ENCODE results near the gene NTN3.
"Not testable (repeated sequence)": the region's sequence is repeated elsewhere in the genome, so short reads cannot be mapped to it uniquely, and the experiment has no call there.

NTN3 gene

DNA sequence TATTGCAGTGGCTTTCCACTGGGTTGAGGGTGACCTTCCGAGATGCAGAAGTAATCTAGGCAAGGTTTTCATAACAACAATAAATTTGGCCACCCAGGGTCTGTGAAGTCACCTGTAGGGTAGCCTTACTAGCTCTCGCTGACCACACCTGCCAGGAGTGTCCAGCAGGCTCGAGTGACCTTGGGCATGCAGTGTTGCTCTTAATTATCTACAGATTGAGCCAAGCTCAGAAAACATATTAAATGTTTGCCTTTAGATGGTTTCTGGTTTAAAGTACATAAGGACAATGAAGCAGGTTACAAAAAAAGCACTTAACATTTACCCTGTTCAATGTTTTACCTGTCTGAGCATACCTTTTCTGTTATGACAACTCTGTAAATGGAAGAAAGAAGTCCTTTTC lies 5.6 kb downstream of the NTN3 start:
- in situ Hi-C loops (cut with HindIII; ENCODE audit: low sequenced_read_pairs) = no loop called here

DNA sequence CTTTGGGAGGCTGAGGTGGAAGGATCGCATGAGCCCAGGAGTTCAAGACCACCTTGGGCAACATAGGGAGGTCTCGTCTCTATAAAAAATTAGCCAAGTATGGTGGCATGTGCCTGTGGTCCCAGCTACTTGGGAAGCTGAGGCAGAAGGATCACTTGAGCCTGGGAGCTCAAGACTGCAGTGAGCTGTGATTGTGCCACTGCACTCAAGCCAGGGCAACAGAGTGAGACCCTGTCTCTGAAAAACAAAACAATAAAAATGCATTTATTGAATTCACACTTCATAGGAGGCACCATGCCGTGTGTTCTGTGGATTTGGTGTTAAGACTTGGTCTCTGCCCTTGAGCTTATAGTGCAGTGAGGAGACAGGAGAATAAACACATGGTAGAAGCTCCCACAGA lies 6.2 kb downstream of the NTN3 start:
- in situ Hi-C loops (cut with HindIII; ENCODE audit: low sequenced_read_pairs) = no loop called here

DNA sequence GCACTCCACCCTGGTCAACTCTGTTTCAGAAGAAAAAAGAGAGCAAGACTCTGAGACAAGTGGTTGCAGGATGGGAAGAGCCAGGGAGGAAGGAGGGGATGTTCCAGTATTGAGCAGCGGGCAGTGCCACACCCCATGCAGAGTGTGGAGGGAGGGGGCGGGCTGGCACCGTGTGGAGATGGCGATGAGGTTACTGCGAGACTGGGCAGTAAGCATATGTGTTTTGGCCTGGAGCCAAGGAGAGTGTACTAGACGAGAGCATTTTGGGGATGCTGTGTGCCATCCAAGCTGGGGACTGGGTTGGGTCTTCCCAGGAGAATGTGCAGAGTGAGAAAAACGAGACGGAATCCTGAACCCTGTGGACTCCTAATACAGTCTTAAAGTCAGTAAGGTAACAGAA lies 7.2 kb downstream of the NTN3 start:
- in situ Hi-C loops (cut with HindIII; ENCODE audit: low sequenced_read_pairs) = no loop called here

DNA sequence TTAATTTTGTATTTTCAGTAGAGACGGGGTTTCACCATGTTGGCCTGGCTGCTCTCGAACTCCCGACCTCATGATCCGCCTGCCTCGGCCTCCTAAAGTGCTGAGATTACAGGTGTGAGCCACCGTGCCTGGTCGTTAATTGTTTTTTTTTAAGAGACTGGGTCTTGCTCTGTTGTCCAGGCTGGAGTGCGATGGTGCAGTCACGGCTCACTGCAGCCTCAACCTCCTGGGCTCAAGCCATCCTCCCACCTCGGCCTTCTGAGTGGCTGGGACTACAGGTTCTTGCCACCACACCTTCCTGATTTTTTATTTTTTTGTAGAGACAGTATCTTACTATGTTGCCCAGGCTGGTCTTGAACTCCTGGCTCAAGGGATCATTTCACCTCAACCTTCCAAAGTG lies 8.9 kb downstream of the NTN3 start:
- in situ Hi-C loops (cut with HindIII; ENCODE audit: low sequenced_read_pairs) = not testable (repeated sequence)

DNA sequence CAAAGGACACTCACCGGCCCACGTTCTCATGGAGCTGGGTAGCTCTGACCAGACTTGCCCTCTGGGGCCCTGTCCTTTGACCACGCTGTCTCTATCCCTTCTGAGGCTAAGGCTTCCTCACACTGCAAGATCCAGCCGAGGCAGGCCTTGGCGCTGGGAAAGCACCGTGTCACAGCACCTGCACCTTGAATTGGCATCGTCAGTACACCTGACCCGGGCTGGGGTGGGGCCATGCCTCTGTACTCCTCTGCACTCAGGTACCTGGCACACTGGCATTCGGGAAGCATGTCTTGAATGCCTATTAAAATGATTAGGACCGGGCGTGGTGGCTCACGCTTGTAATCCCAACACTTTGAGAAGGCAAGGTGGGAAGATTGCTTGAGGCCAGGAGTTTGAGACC lies 9.9 kb downstream of the NTN3 start:
- in situ Hi-C loops (cut with HindIII; ENCODE audit: low sequenced_read_pairs) = no loop called here

GRCh38 chr16:2481676-2482075 lies 10.6 kb downstream of the NTN3 start:
- in situ Hi-C loops (cut with HindIII; ENCODE audit: low sequenced_read_pairs) = no loop called here

DNA sequence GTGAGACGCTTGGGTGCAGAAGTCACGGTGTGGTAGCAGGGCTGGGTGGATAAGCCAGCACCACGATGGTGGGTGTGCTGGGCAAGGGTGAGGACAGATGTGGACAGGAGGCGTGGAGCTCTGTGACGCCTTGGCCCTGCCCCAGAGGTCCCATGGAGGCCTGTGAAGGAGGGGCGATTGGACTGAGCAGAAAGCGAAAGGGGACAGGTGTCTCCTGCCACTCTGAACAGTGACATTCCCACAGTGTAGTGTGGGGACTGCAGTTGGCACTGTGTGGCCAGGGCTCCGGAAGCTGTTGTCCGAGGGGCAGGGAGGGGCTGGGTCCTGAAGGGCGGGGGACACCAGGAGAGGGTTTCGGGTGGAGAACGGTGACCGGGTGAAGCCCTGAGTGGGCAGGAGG lies 11.2 kb downstream of the NTN3 start:
- in situ Hi-C loops (cut with HindIII; ENCODE audit: low sequenced_read_pairs) = no loop called here

- in situ Hi-C loops (cut with HindIII; ENCODE audit: low sequenced_read_pairs) = no loop called here
Measured at GRCh38 chr16:2482708-2483534, 11.8 kb downstream of the NTN3 start.

GRCh38 chr16:2483939-2484897 lies 13.1 kb downstream of the NTN3 start:
- in situ Hi-C loops (cut with HindIII; ENCODE audit: low sequenced_read_pairs) = no loop called here

DNA sequence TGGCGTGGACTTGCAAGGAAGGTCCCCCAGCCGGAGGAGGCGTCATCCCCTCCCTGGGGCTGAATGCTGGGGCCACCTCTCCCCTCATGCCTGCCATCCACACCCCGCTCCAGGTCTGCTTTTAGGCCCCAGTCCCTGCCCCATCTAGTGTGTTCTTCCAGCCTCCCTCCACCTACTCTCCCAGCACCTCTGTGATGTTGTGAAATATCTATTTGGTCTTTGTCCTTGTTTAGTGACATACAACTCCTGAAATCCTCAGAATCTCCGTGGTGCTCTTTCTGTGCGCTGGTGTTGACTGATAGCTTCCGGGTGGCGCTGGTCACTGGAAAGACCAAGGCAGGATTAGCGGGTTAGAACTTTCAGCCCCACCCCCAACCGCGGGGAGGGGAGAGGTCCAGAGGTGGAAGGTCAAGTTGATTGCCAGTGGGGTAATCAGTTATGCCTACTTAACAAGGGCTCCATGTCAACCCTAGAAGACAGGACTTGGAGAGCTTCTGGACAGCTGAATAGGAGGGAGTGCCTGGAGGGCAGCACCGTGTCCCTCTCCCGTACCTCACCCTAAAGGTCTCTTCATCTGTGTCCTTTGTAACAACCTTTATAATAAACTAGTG lies 13.9 kb downstream of the NTN3 start:
- in situ Hi-C loops (cut with HindIII; ENCODE audit: low sequenced_read_pairs) = no loop called here

- in situ Hi-C loops (cut with HindIII; ENCODE audit: low sequenced_read_pairs) = no loop called here
Measured at GRCh38 chr16:2485811-2486507, 14.9 kb downstream of the NTN3 start.

DNA sequence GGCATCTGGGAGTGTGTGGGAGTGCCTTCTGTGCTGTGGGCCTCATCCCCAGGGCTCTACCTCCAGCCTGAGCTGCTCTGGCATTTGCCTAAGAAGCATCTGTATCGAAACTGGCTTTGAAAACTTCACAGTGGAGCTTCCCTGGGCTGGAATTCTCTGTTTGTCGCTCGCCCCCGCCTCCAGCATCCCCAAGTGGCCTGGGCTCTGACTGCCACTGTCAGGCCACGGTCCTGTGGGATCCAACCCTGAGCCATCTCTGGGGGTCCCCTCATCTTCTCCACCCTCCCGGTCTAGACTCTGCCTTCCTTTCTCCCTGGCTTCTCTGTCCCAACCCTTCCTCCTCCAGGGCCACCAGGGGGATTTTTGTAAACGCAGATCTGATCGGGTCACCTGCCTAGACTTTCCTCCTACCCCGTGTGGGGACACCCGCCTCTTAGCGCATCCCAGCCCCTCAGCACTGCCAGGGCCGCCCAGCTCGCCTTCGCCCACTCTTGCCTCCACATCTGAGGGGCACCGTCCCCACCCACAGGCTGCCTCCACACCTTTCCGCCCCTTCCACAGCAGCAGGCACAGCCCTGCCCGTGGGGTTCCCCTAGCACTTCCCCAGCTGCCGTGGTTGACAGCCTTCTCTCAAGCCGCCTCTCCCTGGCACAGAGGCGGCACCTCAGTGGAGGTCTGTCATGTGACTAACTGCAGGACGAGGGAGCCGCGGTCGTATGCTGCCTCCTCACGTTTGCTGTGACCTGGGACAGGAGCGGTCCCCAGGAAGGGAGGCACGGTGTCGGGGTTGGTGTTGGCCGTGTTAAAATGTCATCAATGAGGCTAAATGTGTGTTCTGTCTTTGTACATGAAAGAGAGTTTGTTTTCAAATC lies 15.8 kb downstream of the NTN3 start:
- in situ Hi-C loops (cut with HindIII; ENCODE audit: low sequenced_read_pairs) = no loop called here

DNA sequence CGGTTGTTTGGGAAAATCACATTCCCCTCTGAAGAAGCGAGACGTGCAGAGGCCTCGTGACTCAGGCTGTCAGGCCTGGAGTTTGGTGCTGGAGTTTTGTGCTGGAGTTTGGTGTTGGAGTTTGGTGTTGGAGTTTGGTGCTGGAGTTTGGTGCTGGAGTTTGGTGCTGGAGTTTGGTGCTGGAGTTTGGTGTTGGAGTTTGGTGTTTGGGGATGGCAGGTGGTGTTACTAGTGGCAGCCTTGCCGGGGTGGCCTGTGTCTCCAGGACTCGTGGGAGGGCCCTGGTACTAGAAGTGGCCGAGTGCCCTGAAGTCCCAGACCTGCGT lies 16.4 kb downstream of the NTN3 start:
- in situ Hi-C loops (cut with HindIII; ENCODE audit: low sequenced_read_pairs) = no loop called here

- in situ Hi-C loops (cut with HindIII; ENCODE audit: low sequenced_read_pairs) = no loop called here
Measured at GRCh38 chr16:2487903-2488531, 16.9 kb downstream of the NTN3 start.

DNA sequence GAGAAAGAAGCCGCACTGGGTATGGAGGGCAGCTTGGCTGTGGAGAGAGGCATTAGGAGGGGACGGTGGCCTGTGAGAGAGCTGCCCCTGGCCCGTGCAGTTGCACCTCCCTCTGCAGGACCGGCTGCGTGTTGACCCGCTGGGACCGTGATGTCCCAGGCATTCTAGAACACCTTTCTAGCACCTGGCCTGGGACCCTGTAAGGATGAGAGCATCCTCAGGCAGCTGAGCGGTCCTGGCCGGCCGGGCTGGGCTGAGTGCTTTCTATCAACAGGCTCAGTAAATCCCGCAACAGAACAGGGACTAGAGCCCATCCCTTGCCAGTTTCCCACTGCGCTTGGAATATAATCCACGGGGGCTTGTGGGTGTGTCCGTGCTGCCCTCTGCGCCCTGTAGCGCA lies 18.5 kb downstream of the NTN3 start:
- in situ Hi-C loops (cut with HindIII; ENCODE audit: low sequenced_read_pairs) = no loop called here

DNA sequence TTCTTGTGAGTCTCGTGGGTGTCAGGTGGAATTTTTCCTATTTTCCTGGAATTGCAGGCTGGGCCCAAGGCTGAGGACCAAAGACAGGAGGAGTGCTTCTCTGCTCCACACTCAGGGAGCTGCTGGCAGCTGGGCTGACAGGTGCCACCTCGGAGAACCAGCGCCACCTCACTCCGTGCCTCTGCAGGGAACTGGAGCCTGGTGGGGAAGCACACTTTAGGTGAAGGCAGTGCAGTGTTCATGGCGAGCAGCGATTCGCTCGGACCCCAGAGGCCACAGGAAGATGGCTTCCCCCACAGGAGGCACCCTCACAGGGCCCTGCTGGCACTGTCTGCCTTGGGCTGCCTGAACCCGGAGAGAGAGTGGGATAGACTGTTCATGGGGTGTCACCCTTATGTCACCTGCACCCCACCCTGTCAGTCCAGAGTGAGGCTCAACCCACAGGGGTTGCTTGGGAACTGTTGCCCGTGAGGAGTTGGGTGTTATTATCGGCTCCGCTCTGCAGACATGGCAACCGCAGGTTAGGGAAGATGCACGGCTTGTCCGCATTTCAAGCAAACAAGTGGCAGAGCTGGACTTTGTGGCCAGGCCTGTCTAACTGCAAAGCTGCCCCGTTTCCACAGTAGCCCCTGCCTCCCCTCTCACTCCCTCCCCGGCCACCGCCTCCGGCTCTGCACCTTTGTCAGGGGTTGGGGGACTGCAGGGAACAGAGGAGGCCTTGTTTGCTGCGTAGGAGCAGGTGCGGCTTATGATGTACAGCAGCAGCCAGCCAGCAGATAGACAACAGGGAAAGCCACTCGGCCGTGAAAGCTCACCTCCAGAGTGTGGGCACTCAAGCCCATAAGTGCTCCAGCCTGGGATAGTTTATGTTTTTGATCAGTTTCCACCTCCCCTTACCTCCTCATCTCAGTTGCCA lies 19.4 kb downstream of the NTN3 start:
- in situ Hi-C loops (cut with HindIII; ENCODE audit: low sequenced_read_pairs) = no loop called here

DNA sequence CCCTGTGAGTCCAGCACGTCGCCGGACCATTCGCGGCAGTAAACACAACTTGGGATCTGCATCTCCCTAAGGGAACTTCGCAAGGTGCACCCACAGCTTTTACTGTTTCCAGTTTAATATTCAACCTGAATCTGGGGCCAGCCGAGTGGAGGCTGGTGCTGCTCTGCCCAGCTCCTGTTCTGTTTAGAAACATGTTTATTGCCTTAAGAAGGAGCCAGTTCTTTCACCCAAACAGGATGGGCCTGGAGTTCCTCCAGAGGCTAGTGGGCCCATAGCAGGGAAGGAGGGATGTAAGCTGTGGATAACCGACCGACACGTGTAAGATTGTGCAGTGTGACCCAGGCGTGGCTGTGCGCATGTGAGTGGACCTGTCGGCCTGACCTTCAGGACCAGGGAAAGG lies 21.2 kb downstream of the NTN3 start:
- in situ Hi-C loops (cut with HindIII; ENCODE audit: low sequenced_read_pairs) = no loop called here

- in situ Hi-C loops (cut with HindIII; ENCODE audit: low sequenced_read_pairs) = no loop called here
Measured at GRCh38 chr16:2493605-2494004, 22.5 kb downstream of the NTN3 start.

DNA sequence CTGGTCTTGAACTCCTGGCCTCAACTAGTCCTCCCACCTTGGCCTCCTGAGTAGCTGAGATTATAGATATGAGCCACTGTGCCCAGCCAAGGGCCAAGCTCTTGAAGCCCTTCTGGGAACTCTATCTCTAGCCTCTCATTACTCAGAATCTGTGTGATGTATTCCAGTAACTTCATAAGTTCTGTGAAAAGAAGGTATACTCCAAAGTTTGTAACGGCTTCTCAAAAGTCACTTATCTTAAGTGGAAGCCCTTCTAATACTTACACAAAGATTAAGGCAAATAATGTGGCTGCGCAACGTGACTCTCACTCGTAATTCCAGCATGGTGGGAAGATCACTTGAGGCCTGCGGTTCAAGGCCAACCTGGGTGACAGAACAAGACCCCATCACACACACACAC lies 23.5 kb downstream of the NTN3 start:
- in situ Hi-C loops (cut with HindIII; ENCODE audit: low sequenced_read_pairs) = no loop called here

Measured in DLD1 (cell line).